ENCODE results near the gene RPS25.
"Not testable (repeated sequence)": the region's sequence is repeated elsewhere in the genome, so short reads cannot be mapped to it uniquely, and the experiment has no call there.

RPS25 gene

GRCh38 chr11:119014209-119014924 lies 3.8 kb downstream of the RPS25 start:
- DNase-seq: no peak

GRCh38 chr11:119012629-119013170 lies 5.4 kb downstream of the RPS25 start:
- no peak for DNase-seq

GRCh38 chr11:119011476-119012053 lies 6.6 kb downstream of the RPS25 start:
- DNase-seq: no peak

GRCh38 chr11:119006656-119007055 lies 11.5 kb downstream of the RPS25 start:
- no peak for DNase-seq

- DNase-seq: no peak
Observed at GRCh38 chr11:119000906-119001305, 17.2 kb downstream of the RPS25 start.

GRCh38 chr11:118998822-118999221 lies 19.3 kb downstream of the RPS25 start:
- no peak for DNase-seq

- DNase-seq: no peak
Observed at GRCh38 chr11:118998388-118998717, 19.8 kb downstream of the RPS25 start.

GRCh38 chr11:118997627-118998387 lies 20.3 kb downstream of the RPS25 start, which contains the start of gene CENATAC:
CENATAC (plus strand) TSS chr11:118998138; CDS start chr11:118998198, 60 bp downstream.
- DNase-seq: peak; percentile 95

GRCh38 chr11:118996926-118997626 lies 21.1 kb downstream of the RPS25 start:
- DNase-seq: peak; percentile 45

GRCh38 chr11:118991486-118992038 lies 26.6 kb downstream of the RPS25 start:
- not testable (repeated sequence) for DNase-seq

GRCh38 chr11:118988280-118988679 lies 29.9 kb downstream of the RPS25 start:
- no peak for DNase-seq

GRCh38 chr11:118984825-118985224 lies 33.3 kb downstream of the RPS25 start:
- no peak for DNase-seq

GRCh38 chr11:118984337-118984736 lies 33.8 kb downstream of the RPS25 start:
- DNase-seq: not testable (repeated sequence)

- DNase-seq: no peak
Observed at GRCh38 chr11:118980191-118980881, 37.8 kb downstream of the RPS25 start.

GRCh38 chr11:118979434-118979833 lies 38.7 kb downstream of the RPS25 start:
- no peak for DNase-seq

- DNase-seq: no peak
Observed at GRCh38 chr11:118975771-118976709, 42.1 kb downstream of the RPS25 start.

GRCh38 chr11:118973985-118974384 lies 44.2 kb downstream of the RPS25 start:
- DNase-seq: no peak

- no peak for DNase-seq
Observed at GRCh38 chr11:118971646-118972045, 46.5 kb downstream of the RPS25 start, which contains the start of gene FOXR1. FOXR1 (plus strand) TSS chr11:118971761; CDS start chr11:118971932, 171 bp downstream.

GRCh38 chr11:118969508-118969907 lies 48.6 kb downstream of the RPS25 start:
- DNase-seq: not testable (repeated sequence)

All from activated naive CD4-positive, alpha-beta T cell treated with anti-CD3 and anti-CD28 coated beads, Interleukin-2, amount 50 U/mL, for 16 hours (primary cell).